NB4 (cell line): ENCODE measurements around the gene PPP1R1B.

Experiments used
- DNase-seq: peaks from one replicate; pipeline ENCODE4 v3.0.0; 2010; ENCODE audit warnings: low read depth
- H3K4me3 ChIP-seq: one replicate; pipeline ENCODE4 v1.5.1; 2011; ENCODE audit warnings: mild to moderate bottlenecking, low read depth, low read length, moderate library complexity
- MAX ChIP-seq: IDR thresholded peaks from 2 replicates; pipeline ENCODE4 v1.6.1; 2011; ENCODE audit warnings: low read depth, low read length
- MYC ChIP-seq: IDR thresholded peaks from 2 replicates; pipeline ENCODE4 v1.6.1; 2011; ENCODE audit warnings: low read depth, low read length
- POLR2A ChIP-seq: IDR thresholded peaks from 2 replicates; pipeline ENCODE4 v1.6.1; 2011; ENCODE audit warnings: mild to moderate bottlenecking; ENCODE audit not compliant: insufficient read length; ENCODE audit errors: extremely low read depth
- TF ChIP-seq, protein P1 (sequence below): IDR thresholded peaks from one replicate; pipeline ENCODE4 v1.5.1; 2012; ENCODE audit warnings: low read depth, low read length

The PPP1R1B gene

GRCh38 chr17:39595928-39596510 is 30.7 kb upstream of the PPP1R1B start:
- TF ChIP-seq MYC (no peak), POLR2A (no peak), MAX (no peak)
- TF ChIP-seq, protein P1, sequence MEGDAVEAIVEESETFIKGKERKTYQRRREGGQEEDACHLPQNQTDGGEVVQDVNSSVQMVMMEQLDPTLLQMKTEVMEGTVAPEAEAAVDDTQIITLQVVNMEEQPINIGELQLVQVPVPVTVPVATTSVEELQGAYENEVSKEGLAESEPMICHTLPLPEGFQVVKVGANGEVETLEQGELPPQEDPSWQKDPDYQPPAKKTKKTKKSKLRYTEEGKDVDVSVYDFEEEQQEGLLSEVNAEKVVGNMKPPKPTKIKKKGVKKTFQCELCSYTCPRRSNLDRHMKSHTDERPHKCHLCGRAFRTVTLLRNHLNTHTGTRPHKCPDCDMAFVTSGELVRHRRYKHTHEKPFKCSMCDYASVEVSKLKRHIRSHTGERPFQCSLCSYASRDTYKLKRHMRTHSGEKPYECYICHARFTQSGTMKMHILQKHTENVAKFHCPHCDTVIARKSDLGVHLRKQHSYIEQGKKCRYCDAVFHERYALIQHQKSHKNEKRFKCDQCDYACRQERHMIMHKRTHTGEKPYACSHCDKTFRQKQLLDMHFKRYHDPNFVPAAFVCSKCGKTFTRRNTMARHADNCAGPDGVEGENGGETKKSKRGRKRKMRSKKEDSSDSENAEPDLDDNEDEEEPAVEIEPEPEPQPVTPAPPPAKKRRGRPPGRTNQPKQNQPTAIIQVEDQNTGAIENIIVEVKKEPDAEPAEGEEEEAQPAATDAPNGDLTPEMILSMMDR, result no peak
- H3K4me3 ChIP-seq, result no peak overlapping the region
- no peak for DNase-seq

DNA sequence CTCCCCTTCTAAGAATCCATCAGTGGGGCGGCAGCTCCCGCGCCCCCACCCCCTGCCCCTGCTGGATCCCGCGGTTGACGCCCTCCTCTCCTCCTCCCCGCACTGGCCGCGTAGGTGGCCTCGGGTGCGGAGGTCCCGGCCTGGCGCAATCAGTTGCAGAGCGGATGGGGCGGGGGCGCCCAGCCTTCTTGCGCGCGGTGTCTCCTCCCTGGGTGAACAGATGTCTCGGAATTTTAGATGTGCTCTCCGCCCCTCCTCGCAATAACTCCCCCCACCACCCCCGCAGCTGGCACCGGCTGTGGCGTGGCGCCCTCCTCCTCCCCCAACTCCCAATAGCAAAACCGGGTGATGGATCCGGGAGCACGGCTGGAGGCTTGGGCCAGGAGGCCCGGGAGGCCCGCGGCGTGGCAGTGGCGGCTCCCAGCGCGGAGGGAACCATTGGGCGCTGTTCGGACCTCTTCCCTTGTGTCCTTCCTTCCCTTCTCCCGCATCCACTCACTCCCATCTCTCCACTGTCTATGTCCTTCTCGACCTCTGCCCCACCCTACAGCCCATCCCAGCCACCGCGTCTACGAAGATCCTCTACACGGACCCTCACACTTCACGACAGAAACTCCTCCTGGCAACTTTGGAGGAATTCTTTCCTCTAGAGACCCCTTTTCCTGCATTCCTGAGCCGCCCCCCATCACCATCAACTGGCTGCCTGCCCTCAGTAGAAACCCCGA is 30.0 kb upstream of the PPP1R1B start:
- DNase-seq, result no peak
- no peak overlapping the region for H3K4me3 ChIP-seq
- TF ChIP-seq POLR2A, result no peak
- no peak for TF ChIP-seq MAX
- TF ChIP-seq, protein P1, result no peak
- TF ChIP-seq MYC, result no peak

DNA sequence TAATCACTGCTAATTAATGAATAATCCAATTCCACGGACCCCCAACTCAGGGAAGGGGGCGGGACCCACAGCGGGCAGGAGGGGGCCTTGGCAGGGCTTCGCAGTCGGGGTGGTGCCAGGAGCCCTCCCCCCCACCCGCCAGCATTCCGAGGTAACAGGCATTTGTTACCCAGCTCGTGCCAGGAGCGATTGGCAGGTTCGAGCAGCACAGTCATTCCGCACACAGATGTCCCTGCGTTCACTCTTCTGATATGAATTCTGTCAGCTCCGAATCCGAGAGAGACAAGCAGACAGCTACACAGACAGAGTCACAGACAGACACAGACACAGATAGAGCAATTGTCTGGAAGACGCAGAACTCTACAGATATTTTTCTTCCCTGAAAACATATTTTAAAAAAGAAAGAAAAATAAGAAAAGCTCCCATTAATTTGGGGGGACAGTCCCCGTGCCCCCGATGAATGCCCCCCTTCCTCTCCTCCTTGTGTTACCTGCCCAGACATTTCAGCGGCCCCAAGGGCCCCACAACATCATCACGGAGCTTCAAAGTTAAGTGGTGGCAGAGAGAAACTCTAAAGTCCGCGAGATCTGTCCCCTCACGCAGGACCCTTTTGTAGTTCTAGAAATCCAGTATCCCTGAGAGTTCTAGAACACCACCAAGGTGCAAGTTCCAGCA is 29.2 kb upstream of the PPP1R1B start:
- H3K4me3 ChIP-seq, result no peak overlapping the region
- DNase-seq, result no peak
- TF ChIP-seq, protein P1, result no peak
- no peak for TF ChIP-seq MYC

- no peak for DNase-seq
- H3K4me3 ChIP-seq, result no peak overlapping the region
Measured at GRCh38 chr17:39598047-39598481, 28.7 kb upstream of the PPP1R1B start.

DNA sequence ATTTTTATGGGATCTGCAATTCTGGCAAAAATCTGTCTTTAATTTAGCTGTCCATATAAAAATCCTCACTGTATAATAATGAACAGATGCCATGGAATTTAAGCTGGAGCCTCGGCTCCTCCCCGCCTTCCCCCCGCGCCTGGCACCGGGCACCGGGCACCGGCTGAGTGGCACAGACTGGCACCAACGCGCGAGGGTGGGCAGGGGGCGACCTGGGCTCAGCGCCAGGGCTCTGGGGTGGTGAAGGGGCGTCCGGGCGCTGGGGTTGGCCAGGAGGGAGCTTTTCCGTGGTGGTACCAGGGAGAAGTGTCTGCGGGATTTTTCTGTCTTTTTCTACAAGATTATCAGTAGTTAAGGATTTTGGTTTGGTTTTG is 28.1 kb upstream of the PPP1R1B start:
- no peak for DNase-seq
- TF ChIP-seq POLR2A, result no peak
- TF ChIP-seq MAX, result no peak
- no peak for TF ChIP-seq MYC
- TF ChIP-seq, protein P1, result no peak
- H3K4me3 ChIP-seq, result no peak overlapping the region

More at GRCh38 chr17:39598047-39598481, 28.7 kb upstream of the PPP1R1B start:
- TF ChIP-seq MYC (no peak), POLR2A (no peak), MAX (no peak)
- TF ChIP-seq, protein P1, result no peak
